GM21825 (cell line): Measurements from ENCODE around the gene RPL15.
"Not testable (repeated sequence)": the region's sequence is repeated elsewhere in the genome, so short reads cannot be mapped to it uniquely, and the experiment has no call there.

Experiments
- ATAC-seq: cut with Tn5 transposase; IDR thresholded peaks from one replicate; pipeline ENCODE4 v1.9.1; 2021; ENCODE audit warnings: mild to moderate bottlenecking, moderate library complexity; ENCODE audit not compliant: unreplicated experiment

The RPL15 gene

DNA sequence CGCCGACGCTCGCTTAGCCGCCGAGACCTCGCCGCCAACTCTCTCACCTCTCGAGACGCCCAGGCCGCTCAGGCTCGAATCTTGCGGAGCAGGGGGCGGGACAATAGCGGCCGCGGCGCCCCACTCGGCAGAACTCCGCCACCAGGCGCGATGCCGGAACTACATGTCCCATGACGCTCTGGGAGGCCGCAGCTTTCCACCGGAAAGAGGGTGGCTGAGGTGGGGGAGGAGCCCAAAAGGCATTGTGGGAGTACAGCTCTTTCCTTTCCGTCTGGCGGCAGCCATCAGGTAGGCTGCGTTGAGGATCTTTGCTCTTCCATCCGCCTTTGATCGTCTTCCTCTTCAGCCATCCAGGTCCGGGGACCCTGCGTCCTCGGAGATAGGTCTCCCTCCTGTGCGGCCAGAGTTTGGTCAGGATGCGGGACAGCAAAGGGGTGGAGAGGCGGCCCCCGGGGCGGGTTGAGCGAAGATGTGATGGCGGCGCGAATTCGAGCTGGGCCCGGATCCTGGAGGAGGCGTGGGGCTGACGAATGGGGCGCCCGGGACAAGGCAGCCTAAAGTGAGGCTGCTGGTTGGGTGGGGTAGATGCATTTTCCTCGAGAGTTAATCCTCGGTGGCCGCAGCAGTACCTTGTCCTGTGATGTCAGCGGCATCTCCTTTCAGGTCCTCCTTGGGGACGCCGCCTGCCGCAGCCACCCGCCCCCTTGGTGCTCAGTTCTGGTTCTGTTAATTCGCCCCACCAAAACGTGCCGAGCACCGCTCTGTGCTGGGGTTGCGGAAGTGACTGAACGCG, at the start of gene RPL15, which contains the start of gene NKIRAS1:
TSS of gene RPL15 (plus strand) at position 247 of the 793 bp plus-strand sequence. CDS start 728 bp downstream, outside the sequence.
TSS of gene NKIRAS1 (minus strand) at position 105 of the 793 bp plus-strand sequence. CDS start 6,086 bp downstream, outside the sequence.
- peak; percentile 96 for ATAC-seq

DNA sequence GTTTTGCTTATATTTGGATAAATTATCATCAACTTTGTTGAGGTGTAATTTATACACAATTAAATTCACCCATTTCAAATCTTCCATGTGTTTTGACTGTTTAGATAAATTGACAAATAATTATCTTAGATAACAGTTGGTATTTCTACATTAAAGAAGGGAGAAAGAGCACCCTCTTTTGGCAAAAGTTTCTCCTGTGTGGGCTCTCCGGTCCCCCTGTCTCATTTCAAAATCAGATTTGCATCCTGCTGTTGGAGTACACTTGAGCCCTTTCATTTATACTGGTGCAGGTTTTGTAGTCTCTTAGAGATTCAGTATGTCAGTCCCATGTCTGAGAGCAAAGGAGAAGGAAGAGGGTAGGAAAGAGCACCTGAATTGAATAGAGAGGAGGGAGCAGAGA, 49.5 kb upstream of the RPL15 start:
- ATAC-seq = no peak

DNA sequence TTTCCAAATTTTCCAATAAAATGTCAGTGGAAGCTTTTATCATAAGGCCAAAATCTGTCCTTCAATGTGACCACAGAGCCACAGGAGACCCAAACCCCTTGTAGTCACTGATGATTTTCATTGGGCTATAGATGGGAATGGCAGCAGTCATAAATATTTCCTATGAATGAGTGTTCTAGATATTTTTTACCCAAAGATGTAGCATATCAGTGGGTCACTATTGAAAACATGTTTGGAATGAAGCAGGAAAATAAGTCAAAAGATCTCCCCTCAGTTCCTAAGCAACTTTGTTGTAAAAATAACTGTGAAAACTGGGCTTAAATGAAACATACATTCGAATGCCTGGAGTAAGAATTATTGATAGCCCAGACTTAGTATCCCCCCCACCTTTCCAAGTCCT, 49.1 kb upstream of the RPL15 start:
- ATAC-seq = no peak

DNA sequence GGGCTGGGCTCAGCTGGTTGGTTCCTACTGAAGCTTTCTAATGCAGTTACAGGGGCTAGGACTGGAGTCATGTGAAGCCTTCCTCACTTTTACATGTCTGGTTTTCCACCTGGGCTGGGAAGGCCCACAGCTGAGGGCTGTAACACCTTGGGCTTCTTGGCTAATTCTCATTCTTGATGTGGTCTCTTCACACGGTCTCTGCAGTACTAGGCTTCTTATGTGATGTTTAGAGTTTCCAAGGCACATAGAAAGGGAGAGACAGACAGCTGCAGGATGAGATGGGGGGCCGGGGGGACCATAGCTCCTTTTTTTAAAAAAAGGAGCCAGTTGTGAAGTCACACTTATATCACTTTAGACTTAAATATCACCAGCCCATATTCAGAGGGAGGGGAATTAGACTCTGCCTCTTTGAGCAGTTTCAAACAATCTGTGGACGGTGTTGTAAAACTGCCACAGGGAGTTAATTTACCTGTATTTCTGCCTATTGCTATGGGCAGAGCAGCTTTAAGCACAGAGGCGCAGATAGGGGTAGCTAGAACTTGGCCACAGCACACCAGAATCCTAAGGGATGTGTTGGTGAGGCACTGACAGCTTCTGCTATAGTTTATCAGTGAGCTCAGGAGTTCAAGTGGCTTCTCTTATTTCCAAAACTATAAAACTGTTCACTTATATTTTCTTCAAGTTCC, 46.8 kb upstream of the RPL15 start:
- no peak for ATAC-seq

DNA sequence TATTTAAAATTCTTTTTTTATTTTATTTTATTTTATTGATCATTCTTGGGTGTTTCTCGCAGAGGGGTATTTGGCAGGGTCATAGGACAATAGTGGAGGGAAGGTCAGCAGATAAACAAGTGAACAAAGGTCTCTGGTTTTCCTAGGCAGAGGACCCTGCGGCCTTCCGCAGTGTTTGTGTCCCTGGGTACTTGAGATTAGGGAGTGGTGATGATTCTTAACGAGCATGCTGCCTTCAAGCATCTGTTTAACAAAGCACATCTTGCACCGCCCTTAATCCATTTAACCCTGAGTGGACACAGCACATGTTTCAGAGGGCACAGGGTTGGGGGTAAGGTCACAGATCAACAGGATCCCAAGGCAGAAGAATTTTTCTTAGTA, 46.3 kb upstream of the RPL15 start:
- ATAC-seq = not testable (repeated sequence)

DNA sequence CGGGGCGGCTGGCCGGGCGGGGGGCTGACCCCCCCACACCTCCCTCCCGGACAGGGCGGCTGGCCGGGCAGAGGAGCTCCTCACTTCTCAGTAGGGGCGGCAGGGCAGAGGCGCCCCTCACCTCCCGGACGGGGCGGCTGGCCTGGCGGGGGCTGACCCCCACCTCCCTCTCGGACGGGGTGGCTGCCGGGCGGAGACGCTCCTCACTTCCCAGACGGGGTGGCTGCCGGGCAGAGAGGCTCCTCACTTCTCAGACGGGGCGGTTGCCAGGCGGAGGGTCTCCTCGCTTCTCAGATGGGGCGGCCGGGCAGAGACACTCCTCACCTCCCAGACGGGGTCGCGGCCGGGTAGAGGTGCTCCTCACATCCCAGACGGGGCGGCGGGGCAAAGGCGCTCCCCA, 45.6 kb upstream of the RPL15 start:
- not testable (repeated sequence) for ATAC-seq

DNA sequence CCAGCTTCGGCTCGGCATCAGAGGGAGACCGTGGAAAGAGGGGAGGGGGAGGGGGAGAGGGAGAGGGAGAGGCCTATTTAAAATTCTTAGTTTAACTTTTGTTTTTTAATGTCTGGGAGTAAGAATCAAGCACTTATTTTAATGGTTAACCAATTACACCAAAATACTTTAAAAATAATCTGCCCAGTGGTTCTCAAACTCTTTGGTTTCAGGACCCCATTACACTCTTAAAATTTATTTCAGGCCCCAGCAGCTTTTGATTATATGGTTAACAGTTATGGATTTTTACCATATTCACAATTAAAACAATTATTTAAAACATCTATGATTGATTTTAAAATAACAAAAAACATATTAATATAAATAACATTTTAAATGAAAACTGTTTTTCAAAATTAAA, 44.6 kb upstream of the RPL15 start:
- ATAC-seq = no peak

DNA sequence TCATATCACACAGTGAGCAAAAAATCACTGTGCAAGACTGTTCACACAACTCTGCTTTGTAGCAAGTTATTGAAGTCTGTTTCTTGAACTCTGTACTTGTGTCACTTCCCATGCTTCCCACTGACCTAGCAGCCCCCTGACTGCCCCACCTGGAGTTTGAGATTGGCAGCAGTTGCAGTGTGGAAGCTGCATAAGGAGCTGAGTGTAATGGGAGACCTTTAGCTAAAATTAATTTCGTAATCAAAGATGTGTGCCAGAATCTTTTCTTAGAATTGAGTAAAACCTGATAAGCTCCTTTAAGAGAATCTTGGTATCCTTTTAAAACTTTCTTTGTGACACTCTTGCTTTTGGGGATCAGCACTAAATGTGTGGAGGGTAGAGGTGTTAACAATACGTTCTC, 43.0 kb upstream of the RPL15 start:
- ATAC-seq = no peak

DNA sequence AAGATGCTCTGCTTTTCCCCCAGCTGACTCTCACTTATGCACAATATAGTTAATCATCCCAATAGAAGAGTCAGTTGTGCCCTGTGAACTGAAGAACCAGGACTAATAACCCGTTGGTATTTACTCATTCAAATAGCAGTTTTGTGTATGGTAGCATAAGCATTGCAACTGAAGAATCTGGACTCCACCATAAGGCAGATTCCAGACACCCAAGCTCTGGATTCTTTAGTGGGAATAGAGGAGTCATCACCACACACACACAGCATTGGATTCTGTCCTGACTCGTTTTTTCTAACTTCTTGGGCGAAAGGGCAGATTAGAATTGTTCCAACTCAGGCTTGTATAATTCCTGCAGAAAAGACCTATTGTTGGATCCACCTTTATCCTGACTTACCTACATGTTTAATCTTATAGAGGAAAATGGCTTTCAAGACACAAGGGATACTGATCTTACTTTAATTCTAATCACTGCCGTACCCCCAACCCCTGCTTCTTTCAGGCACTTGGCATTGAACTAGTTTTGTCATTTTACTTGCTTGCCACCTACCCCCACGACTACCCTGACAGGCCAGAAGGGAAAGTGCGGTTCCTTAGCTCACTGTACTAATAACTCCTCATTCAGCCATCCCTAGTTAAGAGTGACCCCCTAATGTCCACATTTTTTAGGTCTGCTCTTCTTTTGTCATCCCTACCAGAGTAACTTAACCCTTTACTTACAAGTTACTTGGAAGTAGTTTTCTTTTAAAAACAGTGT, 42.4 kb upstream of the RPL15 start:
- no peak for ATAC-seq

DNA sequence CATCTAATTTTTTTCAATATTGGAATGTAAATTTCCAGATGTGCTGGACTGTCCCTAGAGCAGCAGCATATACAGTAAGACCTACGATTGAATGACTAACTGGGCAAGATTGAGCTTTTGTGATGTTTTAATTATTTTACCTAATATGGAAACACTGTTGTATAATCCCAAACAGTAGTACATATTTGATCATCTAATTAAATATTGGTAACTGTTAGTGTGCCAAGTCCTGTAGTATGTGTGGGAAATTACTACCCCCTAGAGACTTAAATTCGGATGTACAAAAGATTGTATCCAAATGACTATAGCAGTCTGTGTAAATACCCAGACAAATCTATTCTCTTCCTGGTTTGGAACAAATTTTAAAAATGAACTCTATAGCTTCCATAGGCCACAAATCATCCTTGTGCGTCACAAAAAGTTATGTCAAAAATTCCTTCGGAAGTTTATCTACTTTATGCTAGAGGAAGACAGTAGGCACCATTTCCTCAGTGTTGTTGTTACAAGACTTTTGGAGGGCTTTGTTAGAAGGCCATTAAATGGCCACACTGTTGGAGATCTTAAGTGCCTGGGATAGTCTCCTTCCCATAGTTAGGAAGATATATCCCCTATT, 41.7 kb upstream of the RPL15 start:
- no peak for ATAC-seq

DNA sequence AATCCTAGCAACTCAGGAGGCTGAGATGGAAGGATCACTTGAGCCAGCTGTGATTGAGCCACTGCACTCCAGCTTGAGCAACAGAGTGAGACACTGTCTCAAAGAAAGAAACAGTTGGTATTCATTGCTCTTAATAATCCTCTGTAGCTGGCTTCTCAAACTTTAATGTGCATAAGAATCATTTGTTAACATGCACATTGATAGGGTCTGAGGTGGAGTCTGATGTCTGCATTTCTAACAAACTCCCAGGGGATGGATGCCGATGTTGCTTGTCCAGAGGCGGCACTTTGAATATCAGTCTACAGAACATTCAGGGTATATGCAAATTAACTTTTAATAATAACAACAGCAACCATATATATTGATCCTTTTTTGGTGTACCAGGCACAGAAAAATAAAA, 40.0 kb upstream of the RPL15 start:
- no peak for ATAC-seq

DNA sequence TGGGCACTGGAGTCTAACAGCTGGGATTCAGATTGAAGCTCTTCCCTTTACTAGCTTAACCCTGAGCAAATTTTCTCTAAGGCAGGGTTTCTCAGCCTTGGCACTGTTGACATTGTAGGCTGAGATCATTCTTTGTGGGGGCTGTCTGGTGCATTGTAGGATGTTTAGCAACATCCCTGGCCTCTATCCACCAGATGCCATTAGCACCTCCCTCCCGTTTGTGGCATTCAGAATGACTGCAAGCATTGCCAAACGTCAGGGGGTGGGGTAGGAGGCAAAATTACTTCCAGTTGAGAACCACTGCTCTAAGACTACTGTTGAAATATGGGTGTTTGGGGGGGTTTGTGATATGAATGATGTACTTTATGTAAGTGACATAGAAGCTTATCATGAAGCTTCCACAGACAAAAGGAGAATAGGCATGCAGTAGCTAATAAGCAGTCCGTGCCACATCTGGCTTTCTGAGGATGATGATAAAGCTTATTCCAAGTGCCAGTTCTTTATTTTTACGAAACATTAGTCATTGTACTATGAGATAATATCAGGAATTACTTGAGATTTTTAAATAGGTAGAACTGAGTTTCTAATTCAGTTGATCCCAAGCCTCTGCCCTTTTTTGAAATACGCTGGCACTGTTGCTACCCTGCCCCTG, 39.5 kb upstream of the RPL15 start:
- ATAC-seq = no peak

DNA sequence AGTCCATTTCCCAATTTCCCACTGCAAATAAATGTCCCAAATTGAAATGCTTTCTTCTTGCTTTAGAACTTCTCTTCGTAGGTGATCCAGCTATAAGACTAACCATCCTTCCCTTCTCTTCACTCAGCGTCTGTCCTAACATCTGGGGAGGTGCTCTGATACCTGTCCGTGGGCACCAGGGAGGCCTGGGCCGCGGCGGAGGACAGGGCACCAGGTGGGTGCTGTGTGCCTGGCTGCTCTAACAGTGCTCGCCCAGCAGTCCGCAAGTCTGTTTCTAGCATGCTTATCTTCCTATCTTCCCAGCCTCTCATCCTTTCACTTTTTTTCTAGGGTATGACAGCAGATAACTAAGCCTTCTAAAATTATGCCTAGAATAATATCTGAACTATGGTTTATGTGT, 37.4 kb upstream of the RPL15 start:
- ATAC-seq = no peak

DNA sequence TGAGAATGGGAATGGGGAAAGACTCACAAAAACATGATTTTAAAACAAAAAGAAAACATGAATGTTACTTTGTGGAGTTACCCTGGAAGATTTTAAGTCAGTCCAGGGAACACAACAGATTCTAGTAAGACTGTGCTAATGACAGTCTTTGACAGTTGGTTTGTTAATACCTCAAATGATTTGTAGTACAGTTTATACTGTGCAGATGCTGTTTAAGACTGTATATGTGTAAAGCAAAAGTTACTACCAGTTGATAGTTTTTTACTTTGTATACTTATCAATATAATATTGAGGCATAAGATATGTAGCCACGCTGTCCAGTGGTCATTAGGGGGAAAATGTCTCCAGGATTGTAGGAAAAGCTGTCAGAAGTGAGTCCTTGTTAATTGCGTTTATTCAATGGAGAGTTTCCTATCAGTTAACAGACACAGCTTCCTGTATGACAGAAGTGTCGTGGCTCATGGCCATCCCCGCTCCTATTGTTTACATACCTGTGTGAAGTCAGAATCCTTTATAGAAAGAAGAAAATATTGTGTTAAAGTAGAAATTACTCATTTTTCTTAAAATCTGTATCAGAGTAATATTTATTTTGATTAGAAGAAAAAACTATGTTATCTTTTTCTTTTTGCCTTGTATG, 36.1 kb upstream of the RPL15 start:
- ATAC-seq = no peak

DNA sequence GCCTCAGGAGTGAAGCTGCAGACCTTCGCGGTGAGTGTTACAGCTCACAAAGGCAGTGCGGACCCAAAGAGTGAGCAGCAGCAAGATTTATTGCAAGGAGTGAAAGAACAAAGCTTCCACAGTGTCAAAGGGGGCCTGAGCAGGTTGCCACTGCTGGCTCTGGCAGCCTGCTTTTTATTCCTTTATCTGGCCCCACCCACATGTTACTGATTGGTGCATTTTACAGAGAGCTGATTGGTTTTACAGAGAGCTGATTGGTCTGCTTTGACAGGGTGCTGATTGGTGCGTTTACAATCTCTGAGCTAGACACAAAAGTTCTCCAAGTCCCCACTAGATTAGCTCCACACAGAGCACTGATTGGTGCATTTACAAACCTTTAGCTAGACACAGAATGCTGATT, 34.9 kb upstream of the RPL15 start:
- ATAC-seq = not testable (repeated sequence)

DNA sequence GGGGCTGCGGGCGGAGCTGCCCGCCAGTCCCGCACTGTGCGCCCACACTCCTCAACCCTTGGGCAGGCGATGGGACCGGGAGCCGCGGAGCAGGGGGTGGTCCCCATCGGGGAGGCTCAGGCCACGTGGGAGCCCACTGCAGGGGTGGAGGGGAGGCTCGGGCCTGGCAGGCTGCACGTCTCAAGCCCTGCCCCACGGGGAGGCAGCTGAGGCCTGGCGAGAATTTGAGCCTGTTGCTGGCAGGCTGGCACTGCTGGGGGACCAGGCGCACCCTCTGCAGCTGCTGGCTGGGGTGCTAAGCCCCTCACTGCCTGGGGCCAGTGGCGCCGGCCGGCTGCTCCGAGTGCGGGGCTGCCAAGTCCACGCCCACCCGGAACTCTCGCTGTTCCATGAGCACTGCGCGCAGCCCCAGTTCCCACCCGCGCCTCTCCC, 34.4 kb upstream of the RPL15 start:
- ATAC-seq = no peak

DNA sequence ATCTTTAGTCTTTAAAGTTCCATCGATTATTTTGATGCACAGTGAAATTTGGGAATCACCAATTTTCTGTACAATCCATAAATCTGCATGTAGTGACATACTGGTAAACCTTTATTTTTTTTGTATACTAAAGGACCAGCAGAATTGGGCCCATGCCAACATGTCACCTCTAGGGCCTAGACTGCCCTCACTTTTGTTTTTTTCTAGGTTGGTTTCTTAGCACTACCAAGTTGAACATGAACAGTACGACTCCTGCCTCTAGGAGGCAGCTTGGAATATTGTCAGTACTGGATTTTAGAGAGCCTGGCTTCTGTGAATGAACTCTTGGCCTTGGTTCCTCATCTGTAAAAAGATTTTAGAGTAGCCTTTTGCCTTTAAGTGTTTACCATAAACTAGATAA, 32.5 kb upstream of the RPL15 start:
- ATAC-seq = no peak

DNA sequence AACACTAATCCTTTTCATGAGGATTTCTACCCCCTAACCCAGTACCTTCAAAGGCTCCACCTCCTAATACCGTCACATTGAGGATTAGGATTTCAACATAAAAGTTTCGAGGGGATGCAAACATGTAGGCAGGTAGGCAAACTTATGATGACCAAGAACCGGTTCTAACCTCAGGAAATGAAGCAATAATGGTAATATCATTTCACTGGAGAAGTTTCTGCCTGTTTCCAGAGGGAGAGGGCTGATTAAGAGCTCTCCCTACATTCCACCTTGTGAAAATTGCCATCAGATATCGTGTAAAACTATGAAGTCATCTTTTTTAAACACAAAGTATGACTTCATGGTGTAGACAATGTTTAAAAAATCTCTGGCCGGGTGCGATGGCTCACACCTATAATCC, 31.7 kb upstream of the RPL15 start:
- ATAC-seq = no peak

DNA sequence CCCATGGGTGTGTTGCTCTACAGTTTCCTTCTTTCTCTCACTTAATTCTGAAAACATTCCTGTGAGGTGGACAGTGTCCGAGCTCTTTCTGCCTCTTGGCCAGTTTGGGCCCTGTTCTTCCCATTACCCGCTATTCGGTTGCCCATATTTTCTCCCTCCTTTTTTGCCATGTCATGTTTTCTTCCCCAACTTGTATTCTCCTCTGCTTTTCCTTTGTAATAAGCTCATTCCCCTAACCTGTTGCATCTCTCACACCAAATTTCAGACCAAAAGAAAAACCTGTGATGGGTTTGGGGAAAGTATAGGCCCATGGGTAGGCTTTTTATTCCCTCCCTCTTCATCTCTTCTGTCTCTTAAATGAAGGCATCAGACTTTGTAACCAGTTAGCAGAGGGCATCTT, 30.6 kb upstream of the RPL15 start:
- no peak for ATAC-seq

DNA sequence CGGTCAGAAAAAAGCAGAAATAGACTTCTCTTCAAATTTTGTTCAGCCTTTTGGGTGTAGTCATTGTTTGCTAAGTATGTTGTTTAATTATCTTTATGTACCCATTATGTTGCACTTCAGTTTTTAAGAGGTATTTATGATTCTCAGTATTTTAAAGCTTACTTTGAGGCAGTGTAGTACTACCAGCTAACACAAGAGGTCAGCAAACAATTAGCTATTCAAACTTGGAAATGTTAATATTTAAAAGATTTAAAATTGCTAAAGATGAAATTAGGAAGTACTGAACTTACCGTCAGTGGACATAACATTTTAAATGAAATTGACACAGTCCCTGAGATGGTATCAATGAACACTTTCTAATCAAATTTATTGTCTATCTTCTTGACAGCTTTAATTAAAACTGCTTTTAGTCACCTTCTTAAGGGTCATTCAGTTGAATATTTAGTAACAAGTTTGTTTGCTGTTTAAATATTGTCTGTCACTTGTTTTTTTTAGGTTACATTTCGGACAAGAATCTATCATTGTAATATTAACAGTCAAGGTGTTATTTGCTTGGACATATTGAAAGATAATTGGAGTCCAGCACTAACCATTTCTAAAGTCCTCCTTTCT, 28.2 kb upstream of the RPL15 start:
- ATAC-seq = no peak
